Measurements from ENCODE around the gene PNP. TPM values are rescaled to one million over a fixed set of nuclear protein-coding genes. Genes with fewer than 3 reads are reported as not detected.

PNP gene
- total and polyA plus RNA-seq, 7 donors = 3.7 to 42.5 (median 6.0) TPM

GRCh38 chr14:20456971-20457370 lies 12.2 kb upstream of the PNP start:
- Histone ChIP-seq H3K4me3 (no peak overlapping the region), H3K9me3 (no peaks in the 10 kb centered on the region), H3K36me3 (ENCODE audit: insufficient read depth in 1 of 2, low read depth in 1 of 2) (peaks cover 0 to 51% of the 10 kb centered on the region in 2 donors), H3K27me3 (ENCODE audit: insufficient read depth in 3 of 3, low read length in 2 of 3) (no peaks in the 10 kb centered on the region), H3K27ac (peak overlapping the region; percentile 0), H3K4me1 (peaks cover 35% of the 10 kb centered on the region)
- intact Hi-C loops (cut with DNase I) = loop anchor here in 1 of 2 donors (5.0 kb wide), 1 partner anchor 225 kb away; the partner anchor contains the start of gene RNASE4
- 75 to 80% (median 78%) methylated on average over 13 of the region's 13 CpGs for WGBS, 3 donors
- ATAC-seq = no peak
- DNase-seq = no peak
- TF ChIP-seq, protein P1, sequence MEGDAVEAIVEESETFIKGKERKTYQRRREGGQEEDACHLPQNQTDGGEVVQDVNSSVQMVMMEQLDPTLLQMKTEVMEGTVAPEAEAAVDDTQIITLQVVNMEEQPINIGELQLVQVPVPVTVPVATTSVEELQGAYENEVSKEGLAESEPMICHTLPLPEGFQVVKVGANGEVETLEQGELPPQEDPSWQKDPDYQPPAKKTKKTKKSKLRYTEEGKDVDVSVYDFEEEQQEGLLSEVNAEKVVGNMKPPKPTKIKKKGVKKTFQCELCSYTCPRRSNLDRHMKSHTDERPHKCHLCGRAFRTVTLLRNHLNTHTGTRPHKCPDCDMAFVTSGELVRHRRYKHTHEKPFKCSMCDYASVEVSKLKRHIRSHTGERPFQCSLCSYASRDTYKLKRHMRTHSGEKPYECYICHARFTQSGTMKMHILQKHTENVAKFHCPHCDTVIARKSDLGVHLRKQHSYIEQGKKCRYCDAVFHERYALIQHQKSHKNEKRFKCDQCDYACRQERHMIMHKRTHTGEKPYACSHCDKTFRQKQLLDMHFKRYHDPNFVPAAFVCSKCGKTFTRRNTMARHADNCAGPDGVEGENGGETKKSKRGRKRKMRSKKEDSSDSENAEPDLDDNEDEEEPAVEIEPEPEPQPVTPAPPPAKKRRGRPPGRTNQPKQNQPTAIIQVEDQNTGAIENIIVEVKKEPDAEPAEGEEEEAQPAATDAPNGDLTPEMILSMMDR (IDR thresholded peaks at IDR 0.05) = no peak

- Histone ChIP-seq H3K27ac (no peak overlapping the region), H3K9me3 (no peaks in the 10 kb centered on the region), H3K27me3 (ENCODE audit: insufficient read depth in 3 of 3, low read length in 2 of 3) (no peaks in the 10 kb centered on the region), H3K36me3 (ENCODE audit: insufficient read depth in 1 of 2, low read depth in 1 of 2) (peaks cover 0 to 43% of the 10 kb centered on the region in 2 donors), H3K4me3 (no peak overlapping the region), H3K4me1 (peaks cover 31% of the 10 kb centered on the region)
- TF ChIP-seq, protein P1 (IDR thresholded peaks at IDR 0.05) = no peak
- intact Hi-C loops (cut with DNase I) = loop anchor here in 1 of 2 donors (5.0 kb wide), 1 partner anchor 224 kb away; the partner anchor contains the start of gene RNASE4
- ATAC-seq = no peak
- DNase-seq = no peak
- 47 to 54% (median 52%) methylated on average over 8 of the region's 8 CpGs for WGBS, 3 donors
Measured at GRCh38 chr14:20458031-20458789, 11.0 kb upstream of the PNP start.

- 4 to 6% (median 6%) methylated on average over 25 to 32 of the region's 32 CpGs for WGBS, 3 donors
- intact Hi-C loops (cut with DNase I) = loop anchor here in 1 of 2 donors (5.0 to 10.0 kb wide), 3 partner anchors 118 to 642 kb away; partner anchors contain the start of genes ANG, PARP2, RNASE4 and TMEM253
- peaks cover 24% of the 10 kb centered on the region for H3K4me1 ChIP-seq
Measured at GRCh38 chr14:20460458-20461224, 8.6 kb upstream of the PNP start.

More at GRCh38 chr14:20460458-20461224, 8.6 kb upstream of the PNP start:
- TF ChIP-seq, protein P1 (IDR thresholded peaks at IDR 0.05) = no peak
- no peak for DNase-seq
- peak overlapping the region; percentile 95 for H3K27ac ChIP-seq
- H3K36me3 ChIP-seq (ENCODE audit: insufficient read depth in 1 of 2, low read depth in 1 of 2) = peaks cover 0 to 43% of the 10 kb centered on the region in 2 donors
- H3K4me3 ChIP-seq = peak overlapping the region; percentile 87
- H3K27me3 ChIP-seq (ENCODE audit: insufficient read depth in 3 of 3, low read length in 2 of 3) = no peaks in the 10 kb centered on the region
- ATAC-seq = peak; percentile 2 to 14 (median 5)
- H3K9me3 ChIP-seq = no peaks in the 10 kb centered on the region
